HuH-7 (cell line): ENCODE results near the gene B4GALNT1.
A peak's percentile ranks its signal among the peaks of the same experiment; 100 is the strongest.
"Not testable (repeated sequence)": the region's sequence is repeated elsewhere in the genome, so short reads cannot be mapped to it uniquely, and the experiment has no call there.

ENCODE experiments used
- DNase-seq: peaks from one replicate; pipeline ENCODE4 v3.0.0; 2011; ENCODE audit warnings: low spot score

Gene B4GALNT1

DNA sequence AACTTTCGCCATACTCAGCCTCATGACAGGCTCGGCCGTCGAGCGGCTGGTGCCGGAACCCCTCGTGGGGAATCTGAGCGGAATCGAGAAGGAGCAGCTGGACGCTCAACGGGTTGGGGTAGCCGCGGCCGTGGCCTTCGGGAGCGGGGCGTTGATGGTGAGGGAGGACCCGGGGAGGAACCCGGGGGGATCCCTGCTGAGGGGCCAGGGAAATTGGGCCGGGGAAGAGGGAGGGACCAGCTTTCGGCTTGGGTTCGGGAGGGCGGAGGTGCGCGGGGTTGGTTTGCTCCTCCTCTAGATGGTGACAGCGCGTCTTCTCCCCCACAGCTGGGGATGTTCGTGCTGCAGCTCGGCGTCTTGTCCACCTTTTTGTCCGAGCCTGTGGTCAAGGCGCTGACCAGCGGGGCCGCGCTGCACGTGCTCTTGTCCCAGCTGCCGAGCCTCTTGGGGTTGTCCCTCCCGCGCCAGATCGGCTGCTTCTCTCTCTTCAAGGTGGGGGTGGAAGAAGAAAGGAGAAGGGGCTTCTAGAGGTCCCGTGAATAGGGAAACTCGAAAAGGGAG is 12.0 kb downstream of the B4GALNT1 start:
- no peak for DNase-seq

- DNase-seq, result no peak
These were observed 12.6 kb downstream of the B4GALNT1 start for GRCh38 chr12:57620245-57620935.

DNA sequence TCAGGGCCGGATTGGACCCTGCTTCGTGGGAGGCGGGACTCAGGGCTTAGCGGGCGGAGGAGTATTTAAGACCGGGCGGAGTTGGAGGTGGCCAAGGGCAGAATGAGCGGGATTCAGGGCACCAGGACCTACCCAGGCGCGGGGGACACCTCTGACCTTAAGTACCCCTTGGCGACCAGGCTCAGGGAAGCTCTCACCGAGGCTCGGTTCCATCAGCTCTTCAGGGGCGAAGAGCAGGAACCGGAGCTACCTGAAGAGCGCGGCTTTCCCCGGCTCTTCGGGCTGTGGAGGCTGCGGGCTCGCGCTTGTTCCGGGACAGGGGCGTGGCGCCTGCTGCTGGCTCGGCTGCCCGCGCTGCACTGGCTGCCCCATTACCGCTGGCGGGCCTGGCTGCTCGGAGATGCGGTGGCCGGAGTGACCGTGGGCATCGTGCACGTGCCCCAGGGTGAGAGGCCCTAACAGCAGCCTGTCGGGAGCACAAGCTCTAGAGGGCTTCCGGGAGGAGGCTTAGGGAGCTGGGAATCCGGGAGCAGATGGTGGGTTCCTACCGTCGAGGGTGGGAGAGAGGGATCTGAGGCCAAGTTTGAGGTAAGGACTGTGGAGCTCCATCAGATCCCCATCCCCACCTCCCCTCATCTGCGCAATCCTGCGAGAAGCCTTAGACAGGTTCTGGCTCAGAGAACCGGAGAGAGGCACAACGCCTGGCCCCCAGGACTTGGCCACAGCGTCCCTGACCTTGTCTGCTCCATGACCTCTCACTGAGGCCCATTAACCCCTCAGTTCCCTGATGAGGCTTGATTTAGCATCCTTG is 13.4 kb downstream of the B4GALNT1 start:
- DNase-seq, result no peak

DNA sequence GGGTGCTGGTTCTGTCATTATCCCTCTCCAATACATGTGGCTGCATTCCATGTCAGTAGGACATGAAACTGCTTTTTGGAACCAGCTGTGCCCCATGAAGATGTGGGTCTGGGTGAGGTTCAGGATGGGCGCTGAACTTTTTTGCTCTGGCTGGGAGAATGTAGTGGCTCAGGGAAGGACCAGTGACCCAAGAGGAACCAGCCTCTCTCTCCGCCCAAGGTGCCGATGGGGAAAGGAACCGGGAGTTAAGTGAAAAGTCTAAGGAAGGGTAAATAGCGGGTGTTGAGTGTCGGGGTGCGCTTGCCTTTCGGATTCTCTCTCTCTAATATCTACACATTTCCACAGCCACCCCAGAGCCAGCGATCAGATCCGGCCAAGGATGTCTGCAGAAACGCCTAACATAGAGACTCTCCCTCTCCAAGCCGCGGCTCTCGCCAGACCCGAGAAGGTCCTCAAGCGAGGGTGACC is 14.0 kb downstream of the B4GALNT1 start:
- no peak for DNase-seq

DNA sequence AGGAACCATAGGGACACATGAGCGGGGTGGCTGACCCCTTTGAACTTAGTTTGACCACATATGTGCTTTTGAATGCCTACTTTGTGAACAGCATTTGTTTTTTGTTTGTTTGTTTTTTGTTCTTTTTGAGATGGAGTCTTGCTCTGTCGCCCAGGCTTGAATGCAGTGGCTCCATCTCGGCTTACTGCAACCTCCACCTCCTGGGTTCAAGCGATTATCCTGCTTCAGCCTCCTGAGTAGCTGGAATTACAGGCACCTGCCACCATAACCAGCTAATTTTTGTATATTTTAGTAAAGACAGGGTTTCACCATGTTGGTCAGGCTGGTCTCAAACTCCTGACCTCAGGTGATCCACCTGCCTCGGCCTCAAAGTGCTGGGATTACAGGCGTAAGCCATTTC is 14.6 kb downstream of the B4GALNT1 start:
- not testable (repeated sequence) for DNase-seq

- DNase-seq, result no peak
These were observed 15.1 kb downstream of the B4GALNT1 start for GRCh38 chr12:57617942-57618341.

- DNase-seq, result no peak
These were observed 16.5 kb downstream of the B4GALNT1 start for GRCh38 chr12:57616383-57617101.

DNA sequence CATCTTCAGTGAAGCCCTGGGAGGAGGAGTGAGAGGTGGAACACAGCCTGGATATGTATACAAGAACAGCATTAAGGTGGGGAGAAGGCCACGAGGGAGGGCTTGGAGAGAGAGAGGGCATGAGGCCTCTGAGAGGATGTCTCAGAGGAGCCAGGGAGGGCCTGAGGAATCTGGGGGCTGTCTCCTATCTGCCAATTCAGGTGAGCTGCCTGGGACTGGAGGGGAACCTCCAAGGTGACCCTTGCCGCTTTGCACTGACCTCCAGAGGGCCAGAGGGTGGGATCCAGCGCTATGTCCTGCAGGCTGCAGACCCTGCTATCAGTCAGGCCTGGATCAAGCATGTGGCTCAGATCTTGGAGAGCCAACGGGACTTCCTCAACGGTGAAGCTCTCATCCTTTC is 17.4 kb downstream of the B4GALNT1 start:
- no peak for DNase-seq

DNA sequence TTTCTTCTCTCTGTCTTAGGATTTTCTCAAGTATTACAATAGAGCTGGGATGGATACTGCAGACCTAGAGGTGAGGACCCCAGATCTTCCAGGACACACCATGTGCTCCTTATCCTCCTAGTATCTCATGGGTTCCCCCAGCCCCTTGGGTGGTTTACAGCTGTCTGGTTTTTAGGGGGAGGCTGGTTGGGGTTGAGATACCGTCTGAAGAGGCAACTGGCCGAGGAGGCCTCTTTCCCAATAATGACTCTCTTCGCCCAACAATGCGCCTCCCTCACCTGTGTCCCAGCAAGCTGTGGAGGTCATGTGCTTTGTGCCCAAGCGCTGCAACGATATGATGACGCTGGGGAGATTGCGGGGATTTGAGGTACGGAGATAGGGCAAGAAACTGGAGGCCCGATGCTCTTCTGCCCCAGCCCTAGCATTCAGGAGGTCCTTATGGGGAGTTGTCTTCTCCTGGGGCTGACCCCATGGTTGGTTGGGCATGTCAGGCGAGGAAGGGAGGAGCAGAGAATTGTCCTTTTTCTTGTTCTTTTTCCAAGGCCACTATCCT is 18.0 kb downstream of the B4GALNT1 start:
- no peak for DNase-seq

- DNase-seq, result no peak
These were observed 18.6 kb downstream of the B4GALNT1 start for GRCh38 chr12:57614178-57614947.

DNA sequence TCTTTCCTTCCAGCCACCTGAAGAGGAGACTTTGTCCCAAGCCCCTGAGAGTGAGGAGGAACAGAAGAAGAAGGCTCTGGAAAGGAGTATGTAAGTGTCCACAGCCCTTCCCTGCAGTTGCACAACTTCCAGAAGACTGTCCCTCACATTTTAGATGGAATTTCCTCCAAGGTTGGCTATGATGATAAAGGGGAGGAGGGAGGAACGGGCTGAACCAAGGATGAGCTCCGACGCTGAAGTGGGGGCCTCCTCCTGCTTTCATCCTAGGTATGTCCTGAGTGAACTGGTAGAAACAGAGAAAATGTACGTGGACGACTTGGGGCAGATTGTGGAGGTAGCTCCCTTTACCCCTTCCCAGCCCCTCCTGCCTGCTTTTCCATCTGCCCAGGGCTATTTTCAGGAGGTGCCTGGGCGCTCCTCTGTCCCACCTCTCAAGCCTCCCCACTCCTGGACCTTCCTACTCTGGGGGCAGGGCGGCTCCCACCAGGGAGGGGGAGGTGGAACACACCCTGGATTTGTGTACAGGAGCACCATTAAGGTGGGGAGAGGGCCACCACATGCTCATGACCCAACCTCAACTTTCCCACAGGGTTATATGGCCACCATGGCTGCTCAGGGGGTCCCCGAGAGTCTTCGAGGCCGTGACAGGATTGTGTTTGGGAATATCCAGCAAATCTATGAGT is 19.4 kb downstream of the B4GALNT1 start:
- DNase-seq, result no peak

GRCh38 chr12:57612711-57613426 is 20.1 kb downstream of the B4GALNT1 start:
- no peak for DNase-seq

DNA sequence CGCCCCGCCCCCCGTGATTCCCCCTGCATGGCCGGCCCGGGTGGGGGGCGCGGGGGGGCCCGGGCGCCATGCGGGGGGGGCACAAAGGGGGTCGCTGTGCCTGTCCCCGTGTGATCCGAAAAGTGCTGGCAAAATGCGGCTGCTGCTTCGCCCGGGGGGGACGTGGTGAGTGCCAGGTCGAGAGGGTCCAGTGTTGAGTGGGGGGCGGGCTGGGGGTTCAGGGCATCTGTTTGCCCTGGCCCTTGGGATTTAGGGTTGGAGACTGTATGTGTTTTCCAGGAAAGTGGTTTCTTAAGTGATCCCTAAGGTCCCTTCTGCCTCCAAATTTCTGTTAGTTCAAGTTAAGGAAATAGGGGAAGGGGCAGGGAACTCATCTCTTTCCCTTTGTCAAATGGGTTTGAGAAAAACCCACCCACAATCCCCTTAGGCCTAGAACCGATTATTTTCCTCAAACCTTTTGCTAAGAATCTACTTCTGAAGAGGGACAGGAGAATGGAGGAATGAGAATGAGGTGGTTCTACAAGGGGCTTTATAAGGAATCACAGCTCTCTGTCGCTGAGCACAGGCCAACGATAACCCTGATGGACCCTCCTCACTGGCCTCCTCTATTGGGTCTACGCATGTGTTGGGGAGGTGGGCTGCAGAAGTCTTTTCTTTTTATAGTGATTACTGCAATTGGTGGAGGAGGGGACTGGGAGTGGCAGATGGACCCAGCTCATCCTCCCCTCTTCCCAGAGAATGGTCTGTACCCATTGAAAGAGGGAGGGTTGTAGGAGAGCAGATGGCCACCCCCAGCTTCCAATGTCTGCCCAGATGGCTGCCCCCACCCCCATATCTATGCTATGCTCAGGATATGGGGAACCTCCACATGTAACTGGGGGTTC is 20.9 kb downstream of the B4GALNT1 start:
- no peak for DNase-seq

DNA sequence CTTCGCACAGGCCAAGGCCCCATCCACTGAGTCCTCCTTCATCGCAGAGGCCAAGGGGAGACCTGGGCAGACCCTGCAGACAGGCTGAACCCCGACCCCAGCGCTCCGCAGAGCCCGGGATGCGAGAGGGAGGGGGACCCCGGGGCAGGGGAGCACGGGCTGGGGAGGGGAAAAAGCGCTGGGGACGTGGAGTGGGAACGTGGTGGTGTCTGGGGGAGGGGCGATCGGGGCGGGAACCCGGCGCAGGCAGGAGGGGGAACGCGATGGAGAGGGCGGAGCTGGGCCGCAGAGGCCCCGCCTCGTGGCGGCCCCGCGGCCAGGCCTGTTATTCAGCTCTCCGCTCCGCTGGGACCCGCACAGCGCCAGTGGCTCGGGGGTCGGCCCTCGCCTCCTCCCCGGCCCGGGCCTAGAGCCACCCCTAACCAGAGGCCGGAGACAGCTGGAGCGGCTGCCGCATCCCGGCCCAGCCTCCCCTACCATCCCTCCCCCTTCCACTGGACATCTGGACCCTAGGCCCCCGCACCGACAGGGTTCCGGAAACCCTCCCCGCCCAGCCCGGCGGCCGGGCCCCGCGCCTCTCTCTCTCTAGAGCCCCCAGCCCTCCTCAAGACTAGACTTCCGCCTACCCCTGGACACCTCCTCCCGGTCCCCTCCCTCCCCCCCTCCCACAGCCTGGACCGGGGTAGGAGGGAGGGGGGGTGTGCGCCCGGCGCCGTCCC is 21.7 kb downstream of the B4GALNT1 start, which contains the start of gene ARHGEF25:
Gene ARHGEF25 (plus strand): TSS at position 328 of the 719 bp plus-strand sequence. CDS start 460 bp downstream, outside the sequence.
- peak; percentile 97 for DNase-seq

- DNase-seq, result no peak
These were observed 22.4 kb downstream of the B4GALNT1 start for GRCh38 chr12:57610554-57611107.

- DNase-seq, result no peak
These were observed 23.0 kb downstream of the B4GALNT1 start for GRCh38 chr12:57609781-57610553.
